HG02571 (cell line): ENCODE data around the gene GALNTL6.

Experiments
- ATAC-seq: cut with Tn5 transposase; IDR thresholded peaks from one replicate; pipeline ENCODE4 v1.9.1; 2021; ENCODE audit warnings: mild to moderate bottlenecking, moderate library complexity; ENCODE audit not compliant: unreplicated experiment

GALNTL6 gene

DNA sequence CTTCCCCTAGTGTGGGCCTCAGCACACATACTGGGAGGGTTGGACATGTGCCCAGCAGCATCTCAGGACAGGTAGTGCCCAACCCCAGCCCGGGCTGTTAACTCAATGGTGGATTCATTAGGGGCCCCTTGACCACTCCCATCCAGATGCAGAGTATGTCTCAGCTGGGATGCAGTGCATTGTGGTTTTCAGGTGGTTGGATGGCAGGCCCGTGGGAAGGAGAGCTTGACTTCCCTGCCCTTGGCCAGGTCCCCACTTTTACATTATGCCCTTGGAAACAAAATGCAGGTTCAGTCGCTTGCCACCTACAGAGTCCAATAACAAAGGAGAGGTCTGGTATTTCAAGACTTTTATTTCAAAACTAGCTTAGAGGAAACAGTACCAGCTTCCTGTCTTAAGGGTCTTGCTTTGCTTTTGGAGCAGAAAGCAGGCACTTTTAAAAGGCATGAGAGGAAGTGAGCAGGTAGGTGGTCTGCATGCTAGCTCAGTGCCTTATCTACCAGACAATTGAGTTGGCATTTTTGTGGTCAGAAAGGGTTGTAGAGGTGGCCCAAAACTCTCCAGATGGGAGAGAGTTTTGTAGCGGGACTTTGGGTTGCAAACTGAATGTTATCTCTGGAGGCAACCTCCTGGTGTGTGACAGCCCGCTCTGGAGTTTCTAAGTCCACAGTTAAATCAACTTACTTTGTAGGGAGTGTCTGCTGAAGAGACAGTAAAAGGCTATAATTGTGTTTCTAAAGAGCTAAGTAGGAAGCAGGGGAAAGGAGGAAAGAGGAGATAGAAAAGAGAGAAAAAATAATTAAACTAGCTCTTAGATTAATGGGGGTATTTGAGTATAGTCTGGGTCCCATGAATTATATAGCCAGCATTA, 171.0 kb downstream of the GALNTL6 start:
- no peak for ATAC-seq

DNA sequence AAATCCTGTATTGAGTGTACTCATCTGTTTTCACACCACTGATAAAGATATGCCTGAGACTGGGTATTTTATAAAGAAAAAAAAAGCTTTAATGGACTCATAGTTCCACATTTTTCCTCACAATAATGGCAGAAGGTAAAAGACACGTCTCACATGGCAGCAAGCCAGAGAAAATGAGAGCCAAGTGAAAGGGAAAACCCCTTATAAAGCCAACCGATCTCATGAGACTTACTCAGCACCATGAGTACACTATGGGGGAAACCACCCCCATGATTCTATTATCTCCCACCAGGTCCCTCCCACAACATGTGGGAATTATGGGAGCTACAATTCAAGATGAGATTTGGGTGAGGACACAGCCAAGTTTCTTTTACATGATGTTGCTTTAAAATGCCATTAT, 171.9 kb downstream of the GALNTL6 start:
- ATAC-seq = no peak

DNA sequence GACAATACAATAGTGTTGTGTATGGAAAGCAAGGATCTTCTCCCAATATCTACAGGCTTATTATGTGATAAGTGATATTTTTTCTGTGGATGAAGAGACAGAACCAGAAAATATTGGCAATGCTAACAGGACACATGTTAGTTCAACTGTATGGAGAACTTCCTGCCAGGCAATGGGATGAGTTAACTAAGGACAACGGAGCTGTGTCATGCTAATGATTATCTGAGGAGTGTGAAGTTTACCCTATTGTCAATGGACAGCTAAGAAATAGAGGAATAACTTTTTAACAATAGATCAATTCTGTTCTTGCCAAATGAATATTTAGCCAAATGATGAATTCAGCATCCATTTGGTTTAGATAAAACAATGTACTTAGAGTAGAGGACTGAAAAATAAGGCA, 180.0 kb downstream of the GALNTL6 start:
- ATAC-seq = no peak

DNA sequence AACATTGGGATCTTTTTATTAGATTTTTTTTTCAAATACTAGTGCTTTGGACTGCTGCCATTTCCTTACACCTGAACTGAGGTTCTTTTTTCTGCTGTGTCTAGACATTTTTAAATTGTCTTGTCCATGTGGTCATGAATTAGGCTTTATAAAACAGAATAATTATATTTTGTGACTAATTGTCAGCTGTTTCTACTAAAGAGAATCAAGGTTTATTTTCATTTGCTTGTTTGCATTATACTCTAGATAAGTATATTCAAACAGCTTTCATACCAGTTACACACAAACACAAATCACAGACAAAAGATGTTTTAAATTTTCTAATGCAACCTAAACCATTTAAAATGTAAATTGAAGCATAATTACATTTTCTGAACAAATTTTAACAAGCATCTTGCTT, 194.7 kb downstream of the GALNTL6 start:
- no peak for ATAC-seq

DNA sequence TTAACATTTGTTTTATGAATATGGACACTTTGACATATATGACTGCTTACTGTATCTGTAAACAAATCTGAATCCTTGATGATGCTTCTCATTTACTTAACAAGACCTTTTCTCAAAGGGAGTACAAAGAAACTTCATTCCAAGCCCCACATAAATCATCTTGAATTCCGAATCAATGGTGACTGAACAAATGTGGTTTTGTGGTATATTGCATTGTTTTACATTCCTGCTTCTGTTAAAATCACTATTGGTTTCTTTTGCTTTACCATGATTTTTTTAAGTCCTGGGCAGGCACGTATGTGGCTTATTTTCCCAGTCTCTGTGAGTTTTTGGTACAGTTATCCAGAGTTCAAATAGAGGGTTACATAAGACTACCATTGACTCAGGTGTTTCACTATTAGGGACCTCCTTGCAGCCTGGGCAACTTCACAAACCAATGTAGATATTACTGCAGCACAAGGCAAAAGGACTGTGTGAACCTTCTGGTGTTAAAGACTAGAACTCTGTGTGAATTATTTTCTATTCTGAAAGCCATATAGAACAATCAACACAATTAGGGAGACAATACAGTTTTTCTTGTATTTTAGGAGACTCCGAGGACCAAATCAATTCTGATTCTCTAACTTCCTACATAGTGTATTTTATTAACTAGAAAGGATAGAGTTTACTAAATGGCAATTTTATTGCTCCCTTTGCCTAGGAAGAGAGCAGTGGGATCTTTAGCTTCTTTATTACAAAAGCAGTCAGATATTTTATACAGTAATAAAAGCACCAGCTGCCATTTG, 196.4 kb downstream of the GALNTL6 start:
- ATAC-seq = no peak

DNA sequence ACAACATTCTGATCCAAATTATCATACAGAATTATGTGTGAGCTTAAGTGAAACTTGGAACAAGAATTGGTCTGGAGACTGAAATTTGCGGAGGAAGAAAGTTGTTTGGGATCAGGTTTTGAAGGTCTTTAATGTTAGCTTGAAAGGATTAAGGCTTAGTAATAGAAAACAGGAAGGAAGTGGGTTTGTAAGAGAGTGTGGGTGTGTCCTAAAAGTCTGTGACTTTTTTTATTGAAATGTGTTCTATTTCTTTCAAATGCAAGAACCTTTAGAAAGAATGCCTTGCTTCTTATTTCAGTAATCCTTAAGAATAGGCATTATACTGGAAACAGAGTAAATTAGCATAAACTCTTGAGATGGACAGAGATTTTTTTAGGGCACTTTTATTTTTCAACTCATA, 198.0 kb downstream of the GALNTL6 start:
- ATAC-seq = no peak

DNA sequence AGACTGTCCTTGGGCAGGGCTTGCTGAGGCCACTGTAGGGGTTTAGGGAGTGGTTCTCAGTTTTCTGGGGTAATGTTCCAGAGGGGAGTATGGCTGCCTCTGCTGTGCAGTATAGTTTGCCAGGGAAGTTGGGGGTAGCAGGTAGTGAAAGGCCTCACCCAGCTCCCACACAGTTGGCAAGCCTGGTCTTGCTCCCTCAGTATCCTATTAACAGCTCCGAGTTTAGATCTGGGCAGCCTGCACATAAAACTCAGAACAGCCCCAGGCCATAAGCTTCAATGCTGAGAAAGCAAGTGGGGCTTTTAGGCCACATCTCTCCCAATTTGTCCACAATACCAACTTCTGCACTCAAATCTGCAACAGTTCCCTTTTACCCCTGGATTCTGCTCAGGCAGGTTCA, 205.2 kb downstream of the GALNTL6 start:
- ATAC-seq = no peak

DNA sequence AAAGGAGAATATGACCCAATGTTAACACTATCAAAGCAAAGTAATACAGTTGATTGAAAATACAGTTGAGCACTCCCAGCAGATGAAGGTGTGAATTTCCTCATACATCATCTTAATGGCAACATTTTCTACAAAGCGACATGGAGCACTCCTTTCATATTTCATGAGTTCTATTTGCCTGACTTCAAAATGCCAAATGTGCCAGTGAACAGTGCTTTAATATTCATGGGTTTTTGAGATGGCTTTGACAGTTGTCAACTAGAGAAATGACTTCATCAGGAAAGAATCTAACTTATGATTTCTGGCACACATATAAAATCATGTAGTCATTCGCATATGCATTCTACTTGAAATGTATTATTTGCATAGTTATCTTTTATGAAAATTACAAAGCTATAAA, 222.4 kb downstream of the GALNTL6 start:
- no peak for ATAC-seq

DNA sequence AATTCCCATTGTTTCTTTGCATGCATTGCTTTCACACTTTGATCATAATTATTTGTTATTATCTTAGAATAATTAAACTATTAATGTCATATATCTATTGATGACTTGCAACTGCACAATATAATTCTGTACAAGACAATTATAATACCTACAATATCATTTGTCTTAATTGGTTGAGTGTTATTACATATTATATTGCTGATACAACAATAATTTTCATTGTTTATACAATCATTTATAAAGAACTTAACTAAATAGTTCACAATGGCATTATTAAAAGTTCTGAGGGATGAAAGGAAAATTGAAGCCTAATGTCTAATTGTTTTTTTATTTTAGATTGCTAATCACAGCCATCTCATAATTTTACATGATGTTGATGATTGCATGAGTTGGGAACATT, 227.6 kb downstream of the GALNTL6 start:
- no peak for ATAC-seq

DNA sequence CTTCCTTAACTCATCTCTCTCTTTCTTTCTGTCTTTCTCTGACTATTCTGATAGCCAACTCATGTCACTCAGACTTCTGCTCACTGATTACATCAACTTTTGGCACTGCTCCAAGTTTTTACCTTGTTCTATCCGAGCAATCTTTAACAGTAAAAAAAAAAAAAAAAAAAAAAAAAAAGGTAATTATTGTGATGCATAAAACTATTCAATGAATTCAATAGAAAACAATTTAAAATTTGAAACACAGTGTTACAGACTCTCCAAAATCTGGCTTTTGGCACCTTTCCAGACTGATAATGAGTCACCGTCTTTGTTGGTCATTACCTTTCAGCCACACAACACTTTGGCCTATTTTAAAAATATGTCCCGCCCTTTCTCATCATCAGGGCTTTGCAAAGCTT, 229.5 kb downstream of the GALNTL6 start:
- no peak for ATAC-seq

DNA sequence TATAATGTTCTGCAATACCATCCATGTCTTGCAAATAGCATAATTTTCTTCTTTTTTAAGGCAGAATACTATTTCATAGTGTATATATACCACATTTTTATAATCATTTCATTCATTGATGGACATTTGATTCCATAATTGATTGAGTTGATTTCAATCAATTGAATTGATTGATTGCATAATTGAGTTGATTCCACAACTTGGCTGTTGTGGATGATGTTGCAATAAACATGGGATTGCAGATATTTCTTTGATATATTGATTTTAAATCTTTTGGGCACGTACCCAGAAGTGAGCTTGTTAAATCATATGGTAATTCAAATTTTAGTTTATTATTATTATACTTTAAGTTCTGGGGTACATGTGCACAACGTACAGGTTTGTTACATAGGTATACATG, 232.8 kb downstream of the GALNTL6 start:
- ATAC-seq = no peak

DNA sequence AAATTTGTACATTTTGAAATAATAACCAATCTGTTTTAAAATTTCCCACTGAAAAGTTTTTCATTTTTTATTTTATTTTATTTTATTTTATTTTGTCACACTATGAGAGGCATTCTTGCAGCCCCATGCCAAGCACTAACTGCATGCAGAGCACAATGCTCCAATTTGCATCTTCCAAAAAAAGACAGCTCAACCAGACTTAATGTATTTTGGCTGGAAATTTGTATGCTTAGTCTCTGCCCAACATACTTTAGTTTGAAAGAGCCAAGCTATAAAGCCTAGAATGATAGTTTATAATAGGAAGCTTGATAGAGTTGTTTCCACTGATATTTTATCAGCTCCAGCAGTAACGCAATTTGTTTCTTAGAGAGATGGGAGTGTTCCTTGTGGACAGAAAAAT, 235.5 kb downstream of the GALNTL6 start:
- ATAC-seq = no peak

DNA sequence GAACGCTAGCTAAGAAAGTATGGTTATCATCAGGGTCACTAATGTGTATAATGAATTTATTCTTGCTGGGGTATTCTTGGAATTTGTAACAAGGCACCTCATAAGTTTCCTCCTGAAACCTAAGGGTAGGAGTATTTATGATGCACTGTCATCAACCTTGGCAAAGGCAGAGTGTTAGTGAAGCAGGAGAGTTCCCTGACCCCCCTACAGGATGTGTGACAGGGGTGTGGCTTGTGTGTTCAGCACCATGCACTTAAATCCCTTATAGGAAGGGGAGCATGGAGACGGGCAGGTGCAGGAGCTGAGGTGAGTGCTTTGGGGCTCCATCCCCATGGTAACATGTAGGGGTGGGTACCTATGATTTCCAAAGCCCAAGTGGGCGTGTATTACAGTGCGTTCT, 237.7 kb downstream of the GALNTL6 start:
- ATAC-seq = no peak

DNA sequence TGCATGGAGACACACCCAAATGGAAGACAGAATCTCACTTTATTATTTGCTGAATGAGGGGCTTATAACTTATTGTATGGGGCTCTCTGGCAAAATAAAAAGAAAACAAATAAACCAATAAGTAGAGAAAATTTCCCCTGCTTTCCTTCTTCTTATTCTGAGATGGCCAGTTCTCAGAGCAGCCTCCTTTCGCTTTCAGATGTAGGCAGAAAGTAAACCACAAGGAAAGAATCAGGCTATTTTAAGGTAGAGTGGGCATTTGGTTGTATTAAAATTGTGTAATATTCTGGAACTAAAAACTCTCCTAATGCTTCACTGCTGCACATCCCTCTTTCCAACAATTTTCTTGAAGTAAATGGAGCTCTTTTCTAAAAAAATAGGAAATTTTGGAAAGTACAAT, 241.8 kb downstream of the GALNTL6 start:
- ATAC-seq = peak; percentile 80

DNA sequence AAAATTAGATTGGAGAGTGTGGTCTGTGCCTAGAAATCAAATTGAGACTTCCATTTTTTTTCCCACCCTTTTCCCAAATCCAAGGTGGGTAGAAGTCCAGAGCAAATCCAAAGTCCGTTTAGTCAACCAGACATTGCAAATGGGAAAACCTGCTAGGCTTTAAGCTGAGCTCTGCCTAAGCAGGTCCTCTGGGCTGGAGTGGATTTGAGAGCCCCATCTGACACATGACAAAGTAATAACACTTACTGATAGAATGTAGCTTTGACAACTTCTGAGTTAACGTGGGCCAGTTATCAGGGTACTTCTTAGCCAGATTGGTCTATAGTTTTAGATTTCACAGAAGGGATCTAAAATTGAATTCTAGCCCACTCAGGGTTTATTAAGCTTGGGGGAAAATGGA, 242.3 kb downstream of the GALNTL6 start:
- ATAC-seq = no peak

DNA sequence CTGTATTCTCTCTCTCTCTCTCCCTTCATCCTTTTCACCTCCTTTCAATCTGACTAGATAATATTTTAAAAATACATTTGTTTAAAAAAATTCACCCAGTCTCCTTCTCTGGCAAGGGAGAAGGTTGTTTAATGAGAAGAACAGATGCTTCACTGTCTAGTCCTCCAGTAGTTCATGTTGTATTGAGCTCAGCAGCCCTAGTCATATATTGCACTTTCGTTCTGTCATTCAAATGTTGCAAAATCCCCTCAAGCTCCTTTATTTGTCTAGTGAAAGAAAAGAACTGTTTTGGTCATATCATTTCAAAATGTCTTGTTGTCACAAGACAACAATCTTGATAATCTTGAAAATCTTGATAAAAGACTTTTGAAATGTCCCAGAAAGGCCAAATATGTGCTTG, 248.0 kb downstream of the GALNTL6 start:
- ATAC-seq = peak; percentile 69

DNA sequence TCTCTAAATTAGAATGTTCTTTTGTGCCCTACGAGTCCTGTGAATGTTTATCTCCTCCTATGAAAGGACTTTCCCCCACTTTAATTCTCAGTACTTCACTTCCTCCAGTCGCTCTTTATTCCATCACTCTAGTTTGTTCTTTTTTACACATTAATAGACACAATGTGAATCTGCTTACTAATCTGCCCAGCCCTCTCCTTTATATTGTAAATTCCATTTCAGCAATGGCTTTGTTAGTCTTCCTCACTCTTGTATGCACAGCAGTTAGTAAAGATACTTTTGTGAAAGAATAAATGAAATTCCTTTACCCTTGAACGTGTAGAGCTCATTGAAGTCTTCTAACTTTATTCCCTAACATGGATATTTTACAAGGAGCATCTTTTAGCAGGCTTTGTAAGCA, 255.3 kb downstream of the GALNTL6 start:
- ATAC-seq = no peak

DNA sequence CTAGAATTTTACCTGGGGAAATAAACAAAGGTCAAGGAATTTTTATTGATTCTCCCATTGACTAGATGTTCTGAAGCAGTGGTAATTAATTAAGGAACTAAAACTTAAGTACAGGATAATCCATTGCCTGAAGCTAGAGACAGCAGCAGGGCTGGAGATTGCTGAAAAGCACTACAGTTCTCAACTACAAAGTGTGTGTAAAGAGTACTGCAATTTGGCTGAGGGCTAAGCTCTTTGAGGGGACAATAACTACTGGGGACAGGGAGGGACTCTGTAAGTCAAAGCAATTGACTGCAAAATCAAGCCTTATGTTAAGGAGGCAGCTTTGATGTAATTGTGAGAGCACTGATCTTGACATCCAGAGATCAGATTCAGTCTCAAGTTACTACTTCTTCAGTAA, 260.4 kb downstream of the GALNTL6 start:
- ATAC-seq = no peak

DNA sequence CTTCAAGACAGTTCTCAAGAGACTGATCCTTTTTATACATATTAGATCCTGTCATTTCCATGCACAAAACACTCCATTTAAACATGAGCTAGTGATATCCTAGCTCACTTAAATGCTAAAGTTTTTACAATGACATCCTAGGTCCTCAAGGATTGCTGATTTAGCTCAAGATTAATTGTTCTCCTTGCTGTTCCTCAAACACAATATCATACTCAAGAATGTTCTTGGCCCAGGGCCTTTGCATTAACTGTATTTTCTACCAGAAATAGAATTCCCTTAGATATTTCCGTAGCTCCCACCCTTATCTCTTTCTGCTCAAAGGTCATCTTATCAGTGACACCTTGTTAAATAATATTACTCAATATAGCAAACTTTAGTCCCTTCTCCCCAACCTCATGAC, 270.1 kb downstream of the GALNTL6 start:
- ATAC-seq = no peak

DNA sequence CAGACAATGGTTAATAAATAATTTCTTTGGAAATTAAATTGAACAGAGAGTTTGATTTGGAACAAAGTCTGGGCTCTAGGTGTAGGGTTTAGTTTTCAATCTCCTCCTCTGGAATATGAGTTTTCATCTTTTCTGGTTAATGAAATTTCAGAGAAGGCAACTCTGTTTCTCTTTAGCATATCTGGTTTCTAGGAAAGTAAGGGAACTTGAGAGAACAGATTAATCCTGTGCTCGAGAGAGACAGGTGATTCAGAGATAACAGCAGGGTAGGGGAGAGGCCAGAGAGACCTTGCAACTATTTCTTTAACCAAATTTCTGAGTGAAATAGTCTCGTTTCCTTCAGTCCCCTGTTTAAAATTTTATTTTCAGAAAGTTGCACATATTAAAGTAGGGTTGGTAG, 275.4 kb downstream of the GALNTL6 start:
- no peak for ATAC-seq

DNA sequence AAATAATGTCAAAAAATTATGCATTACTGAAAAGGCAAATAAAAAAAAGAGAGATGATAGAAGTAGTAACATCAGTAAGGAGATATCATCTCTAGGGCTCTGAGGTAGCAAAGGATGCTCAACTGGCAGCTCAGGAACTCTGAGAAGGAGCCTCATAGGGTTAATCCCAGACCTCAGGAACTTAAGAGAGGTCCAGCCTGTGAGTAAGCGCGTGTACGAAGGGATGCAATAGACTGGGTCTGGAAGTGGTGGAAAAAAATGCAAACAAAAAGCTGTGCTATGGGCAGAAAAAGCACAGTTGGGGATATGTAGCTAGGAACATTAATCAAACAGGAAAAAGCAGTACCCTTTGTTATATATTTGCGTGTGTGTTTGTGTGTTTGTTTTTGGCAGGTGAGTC, 282.0 kb downstream of the GALNTL6 start:
- ATAC-seq = no peak

DNA sequence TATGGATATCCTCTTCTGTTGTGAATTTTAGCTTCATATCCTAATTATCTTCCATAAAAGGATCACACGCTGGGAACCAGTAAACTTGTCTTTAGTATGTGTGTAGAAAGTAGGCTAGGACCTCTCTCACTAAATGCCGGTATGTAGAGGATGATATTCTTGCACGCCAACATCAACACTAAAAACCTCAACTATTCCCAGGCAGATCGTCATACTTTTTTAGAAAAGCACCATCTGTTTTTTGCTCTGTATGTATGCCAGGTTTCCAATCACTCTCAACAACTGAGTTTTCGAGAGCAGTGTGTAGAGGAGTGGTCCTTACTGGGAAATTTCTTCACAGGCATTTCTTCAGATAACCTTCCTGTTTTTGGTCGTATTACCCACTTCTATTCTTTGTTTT, 283.6 kb downstream of the GALNTL6 start:
- ATAC-seq = no peak
